Measurements from ENCODE around the gene ITFG1.

Gene ITFG1

GRCh38 chr16:47309581-47310312, 151.1 kb downstream of the ITFG1 start:
- TF ChIP-seq CTCF (IDR thresholded peaks at IDR 0.05; ENCODE audit: insufficient read depth, missing control alignments): no peak
- DNase-seq (ENCODE audit: insufficient read length, low spot score) (no peak), FAIRE-seq (no peak)

GRCh38 chr16:47308601-47309000, 152.3 kb downstream of the ITFG1 start:
- FAIRE-seq (no peak), DNase-seq (ENCODE audit: insufficient read length, low spot score) (no peak)
- no peak for TF ChIP-seq CTCF (IDR thresholded peaks at IDR 0.05; ENCODE audit: insufficient read depth, missing control alignments)

GRCh38 chr16:47304563-47304962, 156.3 kb downstream of the ITFG1 start:
- DNase-seq (ENCODE audit: insufficient read length, low spot score) (no peak), FAIRE-seq (no peak)
- TF ChIP-seq CTCF (IDR thresholded peaks at IDR 0.05; ENCODE audit: insufficient read depth, missing control alignments): no peak

- DNase-seq (ENCODE audit: insufficient read length, low spot score): no peak
These were observed 161.3 kb downstream of the ITFG1 start for GRCh38 chr16:47299587-47299986.

GRCh38 chr16:47284999-47285398, 175.9 kb downstream of the ITFG1 start:
- DNase-seq (ENCODE audit: insufficient read length, low spot score): no peak
- no peak for FAIRE-seq

More at GRCh38 chr16:47299587-47299986, 161.3 kb downstream of the ITFG1 start:
- no peak for FAIRE-seq
- no peak for TF ChIP-seq CTCF (IDR thresholded peaks at IDR 0.05; ENCODE audit: insufficient read depth, missing control alignments)

GRCh38 chr16:47278306-47278970, 182.4 kb downstream of the ITFG1 start:
- FAIRE-seq (no peak), DNase-seq (ENCODE audit: insufficient read length, low spot score) (no peak)
- TF ChIP-seq CTCF (IDR thresholded peaks at IDR 0.05; ENCODE audit: insufficient read depth, missing control alignments): no peak

More at GRCh38 chr16:47284999-47285398, 175.9 kb downstream of the ITFG1 start:
- TF ChIP-seq CTCF (IDR thresholded peaks at IDR 0.05; ENCODE audit: insufficient read depth, missing control alignments): no peak

- FAIRE-seq: no peak
- TF ChIP-seq CTCF (IDR thresholded peaks at IDR 0.05; ENCODE audit: insufficient read depth, missing control alignments): no peak
- no peak for DNase-seq (ENCODE audit: insufficient read length, low spot score)
These were observed 184.3 kb downstream of the ITFG1 start for GRCh38 chr16:47276522-47276921.

Measured in D721Med (cell line).